Tongue (tissue), 2 donors: ENCODE measurements around the gene JAKMIP1. TPM values are rescaled to one million over a fixed set of nuclear protein-coding genes. Genes with fewer than 3 reads are reported as not detected.

Source experiments
- DNase-seq: peaks from one replicate; pipeline ENCODE4 v3.0.0-alpha.2; 2015
- total RNA-seq: library from RNA; depleted of rRNA; stranded (reverse); fragments of >200 nt; gene quantifications from one replicate; pipeline ENCODE4 v1.2.3, GENCODE V29; 2014

Gene JAKMIP1
- total RNA-seq, 1 donor from 2014 or later, result not detected

GRCh38 chr4:6095023-6095752 lies 105.2 kb downstream of the JAKMIP1 start:
- no peak for DNase-seq

- no peak for DNase-seq
Observed at GRCh38 chr4:6093671-6094070, 106.7 kb downstream of the JAKMIP1 start.

- no peak for DNase-seq
Observed at GRCh38 chr4:6092971-6093370, 107.4 kb downstream of the JAKMIP1 start.

GRCh38 chr4:6092131-6092530 lies 108.2 kb downstream of the JAKMIP1 start:
- no peak for DNase-seq

GRCh38 chr4:6090931-6091330 lies 109.4 kb downstream of the JAKMIP1 start:
- no peak for DNase-seq

- no peak for DNase-seq
Observed at GRCh38 chr4:6088950-6089349, 111.4 kb downstream of the JAKMIP1 start.

- DNase-seq, result peak; percentile 70
Observed at GRCh38 chr4:6087669-6088341, 112.5 kb downstream of the JAKMIP1 start.

- peak; percentile 62 for DNase-seq
Observed at GRCh38 chr4:6086846-6087245, 113.5 kb downstream of the JAKMIP1 start.

GRCh38 chr4:6085691-6086628 lies 114.4 kb downstream of the JAKMIP1 start:
- no peak for DNase-seq

- DNase-seq, result no peak
Observed at GRCh38 chr4:6085028-6085690, 115.2 kb downstream of the JAKMIP1 start.

GRCh38 chr4:6079965-6080364 lies 120.4 kb downstream of the JAKMIP1 start:
- DNase-seq, result no peak

GRCh38 chr4:6078560-6078959 lies 121.8 kb downstream of the JAKMIP1 start:
- no peak for DNase-seq

GRCh38 chr4:6076391-6076790 lies 124.0 kb downstream of the JAKMIP1 start:
- no peak for DNase-seq

- DNase-seq, result no peak
Observed at GRCh38 chr4:6074758-6075157, 125.6 kb downstream of the JAKMIP1 start.

- DNase-seq, result peak; percentile 69
Observed at GRCh38 chr4:6071959-6072720, 128.2 kb downstream of the JAKMIP1 start.

GRCh38 chr4:6071191-6071958 lies 129.0 kb downstream of the JAKMIP1 start:
- no peak for DNase-seq

- no peak for DNase-seq
Observed at GRCh38 chr4:6069845-6070709, 130.3 kb downstream of the JAKMIP1 start.

GRCh38 chr4:6068986-6069385 lies 131.4 kb downstream of the JAKMIP1 start:
- DNase-seq, result no peak

- DNase-seq, result no peak
Observed at GRCh38 chr4:6065934-6066590, 134.3 kb downstream of the JAKMIP1 start.
